GM21528 (cell line): ENCODE data around the gene MRPS35.

ENCODE experiments used
- ATAC-seq: cut with Tn5 transposase; IDR thresholded peaks from one replicate; pipeline ENCODE4 v1.9.1; 2021; ENCODE audit warnings: mild to moderate bottlenecking, moderate library complexity; ENCODE audit not compliant: unreplicated experiment, low FRiP score

The MRPS35 gene

GRCh38 chr12:27802936-27803335, 92.3 kb downstream of the MRPS35 start:
- no peak for ATAC-seq

GRCh38 chr12:27805238-27805637, 94.6 kb downstream of the MRPS35 start:
- no peak for ATAC-seq
